Fibroblast of upper back skin (primary cell): ENCODE data around the gene NALCN.

Experiments used
- DNase-seq: peaks from one replicate; pipeline ENCODE4 v3.0.0-alpha.2; 2013

NALCN gene

DNA sequence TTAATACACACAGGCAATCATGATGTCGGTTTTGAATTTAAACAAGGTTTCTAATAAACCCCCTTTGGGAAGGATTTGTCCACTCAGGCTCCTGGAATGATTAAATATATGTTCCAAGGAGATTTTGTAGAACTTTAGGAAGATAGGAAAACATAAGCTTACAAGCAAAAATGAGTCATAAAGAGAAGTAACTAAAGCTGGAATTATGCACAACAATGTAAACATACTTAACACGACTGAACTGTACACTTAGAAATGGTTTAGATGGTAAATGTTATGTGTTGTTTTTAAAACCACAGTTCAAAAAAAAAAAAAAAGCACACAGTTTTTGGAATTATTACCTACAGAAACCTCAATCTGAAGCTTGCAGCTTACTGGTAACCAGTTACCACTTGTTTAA lies 304.4 kb downstream of the NALCN start:
- no peak for DNase-seq

DNA sequence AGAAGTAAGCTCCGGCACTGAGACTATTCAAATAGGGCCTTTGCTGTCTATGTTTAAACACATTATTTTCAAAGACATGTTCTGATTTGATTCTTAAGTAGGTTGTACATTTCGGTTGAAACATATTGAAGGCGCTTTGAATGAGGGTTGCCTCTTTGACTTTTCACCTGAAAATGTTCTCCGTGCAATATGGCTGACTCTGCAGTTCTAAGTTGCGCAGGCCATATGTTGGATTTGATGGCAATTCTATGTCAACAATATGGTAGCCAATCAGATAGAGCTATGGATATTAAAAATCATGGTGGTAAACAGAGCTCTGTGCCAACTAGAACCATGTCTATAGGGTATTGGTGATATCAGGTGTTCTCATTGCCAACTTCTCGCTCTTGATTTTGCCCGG lies 307.3 kb downstream of the NALCN start:
- no peak for DNase-seq

DNA sequence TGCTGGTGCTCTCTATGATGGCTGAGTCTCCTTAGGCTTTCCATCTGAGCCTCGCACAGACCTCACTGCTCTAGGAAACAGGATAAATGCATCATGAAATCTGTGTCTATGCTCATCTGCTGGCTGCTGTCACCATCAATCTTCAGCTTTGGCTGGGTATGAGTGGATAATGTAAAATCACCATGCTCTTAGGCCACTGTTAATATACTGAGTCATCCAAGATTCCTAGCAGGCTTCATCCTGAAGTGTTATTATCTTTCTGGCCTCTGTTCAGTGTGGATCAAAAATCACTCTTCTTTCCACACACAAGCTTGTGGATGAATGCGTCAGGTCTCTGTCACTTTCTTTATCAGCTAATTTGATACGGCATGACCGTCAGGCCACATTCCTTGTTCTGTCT lies 317.4 kb downstream of the NALCN start:
- DNase-seq: peak; percentile 32

DNA sequence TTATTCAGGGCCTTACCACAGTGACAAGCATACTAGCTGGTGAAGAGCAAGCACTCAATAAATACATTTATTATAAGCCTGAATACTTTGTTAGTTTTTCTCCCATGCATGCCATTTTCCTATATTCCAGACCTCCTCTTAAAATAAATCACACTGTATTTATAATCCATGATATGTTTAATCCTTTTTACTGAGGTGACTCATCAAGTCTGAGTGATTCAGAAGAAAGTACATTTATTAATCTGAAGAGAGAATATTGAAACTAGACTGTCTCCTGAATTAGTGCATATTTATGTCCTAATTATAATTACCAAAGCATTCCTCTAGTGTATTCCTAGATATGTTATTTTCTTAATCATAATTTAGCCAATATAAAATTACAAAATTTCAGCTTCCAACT lies 323.3 kb downstream of the NALCN start:
- DNase-seq: peak; percentile 20

DNA sequence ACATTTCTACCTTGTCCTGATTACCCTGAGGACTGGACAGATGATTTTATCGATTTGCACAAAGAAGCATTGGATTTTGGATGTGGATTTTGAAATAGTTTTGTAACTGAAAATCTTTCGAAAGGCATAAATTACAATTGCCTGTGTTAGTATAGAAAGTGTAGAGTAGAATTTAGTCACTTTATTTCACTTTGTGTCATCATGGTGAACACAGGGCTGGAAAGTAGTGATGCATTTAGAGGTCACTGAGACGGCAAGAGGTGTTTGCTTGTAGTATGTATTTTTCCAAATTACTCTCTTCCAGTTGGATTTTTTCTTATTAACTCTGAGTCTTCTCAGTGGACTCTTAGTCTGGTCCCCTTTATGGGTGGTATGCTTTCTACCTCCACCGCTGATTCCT lies 326.0 kb downstream of the NALCN start:
- no peak for DNase-seq

DNA sequence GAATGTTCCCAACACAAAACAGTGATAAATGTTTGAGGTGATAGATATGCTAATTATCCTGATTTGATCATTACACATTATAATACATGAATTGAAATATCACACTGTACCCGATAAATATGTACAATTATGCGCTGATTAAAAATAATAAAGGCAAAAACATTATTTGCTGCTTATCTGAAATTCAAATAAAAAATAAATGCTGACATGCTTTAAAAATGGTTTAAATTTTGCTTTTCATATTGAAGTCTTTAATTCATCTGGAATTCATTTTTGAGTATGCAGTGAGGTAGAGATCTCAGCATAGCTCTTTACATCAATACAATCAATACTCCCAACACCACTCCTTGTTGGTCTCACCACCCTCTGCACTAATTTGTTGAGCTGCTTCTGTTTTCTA lies 330.8 kb downstream of the NALCN start:
- DNase-seq: no peak

DNA sequence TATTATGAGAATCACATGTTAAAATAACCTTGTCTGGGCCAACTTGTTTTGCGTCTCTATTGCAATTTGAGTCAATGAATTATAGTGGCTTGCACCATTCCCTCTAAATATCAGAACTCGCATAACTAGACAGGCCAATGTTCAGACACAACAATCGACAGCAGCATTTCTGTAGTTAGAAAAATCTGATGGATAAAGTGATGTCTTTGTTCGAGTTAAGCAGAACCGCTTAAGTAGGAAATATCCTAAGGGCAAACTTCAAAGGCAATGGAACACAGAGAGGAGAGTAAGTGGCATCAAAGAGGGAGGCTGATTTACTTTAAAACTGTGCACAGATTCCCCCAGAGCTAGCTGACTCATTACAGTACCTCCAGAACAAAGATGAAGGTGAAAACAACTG lies 333.9 kb downstream of the NALCN start:
- DNase-seq: no peak

DNA sequence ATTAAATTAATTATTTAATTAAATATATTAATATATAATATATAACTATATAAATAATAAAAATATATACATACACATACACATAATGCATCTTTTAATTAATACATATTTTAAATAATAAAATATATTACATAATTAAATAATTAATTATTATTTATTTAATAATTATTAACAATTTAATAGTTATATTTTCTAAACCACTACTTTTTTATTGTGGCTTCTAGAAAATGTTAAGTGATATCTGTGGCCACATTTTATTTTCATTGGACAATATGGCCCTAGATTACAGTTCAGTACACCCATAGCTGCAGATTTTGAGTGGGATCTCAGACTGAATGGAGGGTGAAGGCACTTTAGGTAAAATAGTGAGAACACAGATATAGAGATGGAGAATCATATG lies 335.7 kb downstream of the NALCN start:
- no peak for DNase-seq

DNA sequence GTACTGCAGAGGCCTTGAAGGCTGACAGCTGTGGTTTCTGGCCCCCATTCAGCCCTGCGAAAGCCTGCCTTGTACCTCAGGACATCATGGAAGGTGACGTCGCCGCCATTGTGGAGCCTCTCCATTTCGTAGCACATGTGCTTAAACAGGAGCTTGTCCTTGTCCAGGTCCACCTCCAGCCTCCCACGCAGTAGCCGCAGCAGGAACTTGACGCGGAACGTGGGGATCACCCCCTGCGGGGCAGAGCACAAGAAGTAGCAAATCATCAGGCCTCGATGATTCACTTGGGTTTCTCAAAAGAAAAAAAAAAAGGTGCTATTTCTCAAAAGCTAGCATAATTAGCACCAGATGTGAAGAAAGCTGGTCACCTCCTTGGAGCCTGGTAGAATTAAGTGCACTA lies 351.0 kb downstream of the NALCN start:
- peak; percentile 90 for DNase-seq

DNA sequence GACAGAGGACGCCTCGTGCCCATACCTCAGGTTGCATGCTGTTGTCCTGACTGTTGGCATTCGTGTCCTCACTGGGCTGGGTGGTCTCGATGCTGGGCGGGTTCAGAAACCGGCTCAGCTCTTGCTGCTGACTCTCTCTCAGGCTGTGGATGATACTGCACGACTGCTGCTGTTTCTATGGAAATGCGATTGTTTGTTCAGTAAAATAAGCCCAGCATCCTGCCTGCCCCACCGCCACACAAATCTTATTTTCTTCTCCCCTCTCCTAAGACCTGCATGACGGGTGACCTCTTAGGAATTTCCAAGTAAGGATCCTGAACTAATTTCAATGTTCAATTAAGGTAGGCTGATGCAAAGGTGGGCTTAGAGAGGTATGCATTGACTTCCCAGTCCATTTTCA lies 356.5 kb downstream of the NALCN start:
- DNase-seq: no peak

DNA sequence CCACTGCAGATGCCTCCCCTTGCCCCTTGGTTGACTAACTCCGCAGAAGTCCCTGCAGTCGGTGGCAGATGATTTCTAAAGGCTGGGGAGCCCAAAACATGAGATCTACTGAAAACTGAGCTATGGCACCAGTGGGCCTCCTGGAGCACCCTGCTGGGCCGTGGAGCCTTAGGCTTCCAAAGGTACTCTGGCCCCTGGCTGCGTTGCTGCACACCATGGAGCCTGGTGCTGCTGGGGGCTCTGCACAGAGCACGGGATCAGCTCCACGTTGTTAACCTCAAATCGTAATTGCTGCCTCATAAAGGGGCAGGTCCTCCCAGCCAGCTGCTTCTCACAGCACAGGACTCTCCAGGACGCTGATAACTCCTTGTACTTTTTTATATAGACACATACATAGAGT lies 357.5 kb downstream of the NALCN start:
- no peak for DNase-seq

DNA sequence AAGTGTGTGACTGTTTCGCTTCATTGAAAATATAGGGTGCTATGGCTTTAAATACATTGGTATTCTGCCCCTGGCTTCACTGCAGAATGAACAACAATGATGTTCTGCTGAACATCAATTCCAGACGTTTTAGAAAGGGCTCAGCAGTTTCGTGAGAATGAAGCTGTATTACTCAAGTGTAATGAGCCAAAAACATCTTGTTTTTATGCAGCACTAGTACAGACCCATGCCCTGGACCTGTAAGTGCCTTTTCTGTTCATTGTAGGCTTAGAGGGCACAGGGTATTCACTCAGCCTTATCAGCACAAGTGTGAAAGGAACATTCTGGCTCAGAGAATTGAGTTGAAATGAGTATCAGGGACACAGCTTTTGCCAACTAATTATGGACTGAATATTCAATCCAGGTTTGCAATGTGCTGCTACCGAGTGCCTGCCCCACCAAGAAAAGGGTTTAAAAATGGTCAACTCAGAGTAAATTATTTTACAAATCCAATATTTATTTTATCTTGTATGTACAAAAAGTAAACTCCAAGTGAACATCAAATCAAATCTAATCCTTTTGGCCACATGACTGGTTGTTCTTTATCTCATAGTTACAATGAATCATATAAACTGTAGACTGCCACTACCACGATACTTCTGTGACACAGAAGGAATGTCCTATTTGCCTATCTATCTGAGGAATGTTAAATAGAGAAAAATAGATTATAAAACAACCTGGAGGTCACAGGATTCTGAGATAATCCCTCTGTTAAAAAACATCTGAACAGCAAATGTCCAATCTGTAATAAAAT lies 362.8 kb downstream of the NALCN start:
- DNase-seq: no peak

DNA sequence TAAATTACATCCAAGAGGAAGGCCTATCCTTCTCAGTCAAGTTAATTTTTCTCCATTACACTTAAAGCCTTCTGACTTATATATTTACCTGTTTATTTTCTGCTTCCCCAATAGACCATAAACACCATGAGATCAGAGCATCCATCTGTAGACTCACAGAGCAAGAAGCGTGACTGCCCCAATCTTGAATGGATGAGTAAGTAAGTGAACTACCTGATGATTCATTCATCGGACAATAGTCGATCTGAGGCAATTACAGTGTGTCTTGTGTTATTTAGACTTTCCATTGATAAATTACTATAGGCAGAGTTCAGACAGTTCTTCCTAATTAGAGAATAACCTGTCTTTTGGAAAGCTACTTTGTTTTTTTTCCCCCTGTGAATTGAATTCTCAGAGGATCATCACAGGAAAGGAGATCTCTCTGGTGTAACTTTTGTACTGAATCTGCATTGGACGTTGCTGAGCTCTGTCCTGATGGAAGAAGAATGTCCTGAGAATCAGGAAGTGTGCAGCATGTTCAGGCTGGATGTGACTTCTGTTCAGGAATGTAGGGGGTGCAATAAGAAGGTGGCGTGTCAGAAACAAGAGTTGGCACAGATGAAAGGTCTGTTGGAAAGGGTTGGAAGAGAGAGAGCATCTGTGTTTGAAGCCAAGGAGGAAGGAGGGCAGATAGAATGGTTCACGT lies 367.0 kb downstream of the NALCN start:
- no peak for DNase-seq

DNA sequence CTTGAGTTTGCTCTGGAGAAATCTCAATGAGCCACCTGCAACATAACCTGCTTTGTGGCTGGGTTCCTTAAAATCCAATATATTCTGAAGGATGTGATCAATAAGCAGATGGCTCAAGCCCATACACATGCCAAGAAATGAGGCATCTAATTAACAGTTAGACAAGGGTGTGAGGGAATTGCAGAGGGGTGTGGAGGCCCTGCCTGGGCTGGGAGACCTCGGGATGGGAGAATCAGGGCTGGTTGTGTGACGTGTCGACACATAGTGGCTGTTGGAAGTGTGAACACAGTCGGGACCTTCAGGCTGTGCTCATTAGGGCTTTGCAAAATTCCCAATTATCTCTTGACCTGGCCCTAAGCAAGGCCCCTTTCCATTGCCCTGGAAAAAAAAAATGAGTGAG lies 379.8 kb downstream of the NALCN start:
- DNase-seq: no peak

DNA sequence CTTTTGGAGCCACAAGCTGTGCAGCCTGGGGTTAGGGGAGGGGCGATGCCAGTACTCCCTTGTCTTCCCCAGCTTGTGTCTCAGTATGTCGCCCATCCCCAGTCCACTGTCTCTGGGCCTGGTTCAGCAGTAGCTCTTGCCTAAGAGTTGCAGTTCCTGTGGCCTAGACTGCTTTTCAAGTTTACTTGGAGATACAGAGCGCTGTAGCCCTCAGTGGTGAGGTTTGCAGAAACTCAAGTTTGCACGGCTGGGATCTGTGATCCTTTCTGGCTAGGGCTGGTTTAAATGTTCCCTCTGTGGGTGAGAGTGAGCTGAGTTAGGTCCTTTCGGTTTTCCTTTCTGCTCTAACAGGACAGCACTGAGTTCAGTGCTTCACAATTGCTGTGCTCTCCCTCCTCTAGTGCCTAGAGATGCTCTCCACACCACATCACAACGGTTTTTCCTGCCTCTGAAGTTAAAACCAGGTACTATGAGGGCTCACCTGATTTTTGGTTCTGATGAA lies 381.1 kb downstream of the NALCN start:
- DNase-seq: no peak

DNA sequence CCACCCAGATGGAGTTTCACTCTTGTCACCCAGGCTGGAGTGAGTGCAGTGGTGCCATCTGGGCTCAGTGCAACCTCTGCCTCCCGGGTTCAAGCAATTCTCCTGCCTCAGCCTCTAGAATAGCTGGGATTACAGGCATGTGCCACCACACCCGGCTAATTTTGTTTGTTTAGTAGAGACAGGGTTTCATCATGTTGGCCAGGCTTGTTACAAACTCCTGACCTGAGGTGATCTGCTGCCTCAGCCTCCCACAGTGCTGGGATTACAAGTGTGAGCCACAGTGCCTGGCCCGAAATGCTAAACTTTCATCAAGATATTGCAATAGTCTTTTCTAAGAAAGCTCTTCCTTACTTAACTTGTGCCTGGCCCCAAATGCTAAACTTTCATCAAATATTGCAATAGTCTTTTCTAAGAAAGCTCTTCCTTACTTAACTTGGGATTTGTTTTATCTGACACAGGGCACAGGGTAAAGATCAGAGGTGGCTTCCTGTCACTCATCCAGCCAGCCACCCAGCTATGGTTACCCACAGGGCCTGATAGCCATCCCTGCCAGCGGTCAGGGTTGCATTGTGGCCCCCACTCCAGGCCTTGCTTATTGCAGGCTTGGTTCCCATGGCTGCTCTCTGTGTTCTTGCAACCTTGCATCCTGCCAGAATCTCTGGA lies 389.4 kb downstream of the NALCN start:
- DNase-seq: no peak

DNA sequence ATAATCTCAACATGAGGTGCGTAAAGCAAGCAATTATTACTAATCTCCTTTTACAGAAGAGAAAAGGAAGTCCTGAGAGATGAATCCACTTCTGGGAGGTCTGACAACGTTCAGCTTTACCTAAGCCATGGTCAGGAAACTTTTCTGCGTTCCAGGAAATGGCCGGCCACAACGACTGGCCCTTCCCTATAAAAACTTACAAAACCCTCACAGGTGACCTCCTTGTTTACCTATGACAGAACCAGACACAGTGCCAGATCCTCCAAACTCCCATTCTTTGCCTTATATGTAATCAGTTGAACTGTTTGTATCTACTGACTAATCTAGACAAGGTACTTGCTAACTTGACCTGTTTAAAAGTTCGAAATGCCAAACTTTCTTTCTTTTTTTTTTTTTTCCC lies 390.0 kb downstream of the NALCN start:
- no peak for DNase-seq

DNA sequence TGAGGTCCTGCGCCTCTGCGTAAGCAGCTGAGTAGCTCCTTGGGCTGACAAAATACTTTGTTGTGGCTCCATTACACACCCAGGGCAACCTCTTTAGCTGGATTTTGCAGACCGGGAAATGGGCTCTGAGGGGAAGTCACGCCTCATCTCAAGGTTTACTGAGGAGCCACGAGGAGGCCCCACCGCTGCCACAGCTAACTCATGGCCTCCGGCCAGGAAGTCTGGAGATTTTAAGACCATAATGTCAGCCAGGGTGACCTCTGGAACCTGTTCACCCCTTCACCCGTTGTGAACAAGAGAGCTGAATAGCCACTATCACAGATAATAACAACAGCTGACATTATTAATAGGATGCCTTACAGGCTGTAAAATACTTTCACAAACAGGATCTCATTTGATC lies 390.4 kb downstream of the NALCN start:
- no peak for DNase-seq

DNA sequence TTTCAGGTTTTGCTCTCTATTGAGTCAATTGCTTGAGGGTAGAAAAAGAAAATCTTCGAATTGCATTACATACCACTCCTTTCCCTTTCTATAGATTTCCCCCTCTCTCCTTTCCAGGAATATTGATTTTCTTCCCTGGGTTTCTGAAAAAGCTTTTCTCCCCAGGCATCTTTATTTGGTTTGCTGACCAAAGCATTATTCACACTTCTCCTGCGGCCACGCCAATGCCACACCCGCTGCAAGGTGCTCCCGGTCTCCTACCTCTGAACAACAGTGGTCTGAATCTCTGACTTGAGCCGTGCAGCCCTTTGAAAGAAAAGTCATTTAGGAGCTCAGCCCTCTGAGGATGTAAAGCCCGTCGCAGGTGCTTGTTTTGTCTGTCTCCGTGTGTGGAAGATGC lies 390.8 kb downstream of the NALCN start:
- DNase-seq: no peak

DNA sequence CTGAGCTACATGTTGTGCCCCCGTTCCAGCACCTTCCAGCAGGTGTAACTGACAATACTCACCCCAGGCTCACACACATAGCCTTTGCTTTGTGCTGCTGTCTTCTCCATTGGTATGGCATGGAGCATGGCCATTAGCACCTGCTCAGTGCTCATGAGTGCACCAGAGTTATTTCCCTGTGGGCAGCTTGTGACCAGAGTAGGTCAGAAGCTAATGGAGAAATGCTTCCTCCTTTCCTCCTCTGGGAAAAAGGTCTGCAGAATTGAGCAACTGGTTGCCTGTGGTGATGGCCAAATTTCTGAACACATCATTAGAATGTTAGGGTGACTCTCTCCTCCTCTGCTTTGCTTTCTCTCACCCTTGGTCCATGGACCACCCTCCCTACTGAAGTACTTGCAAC lies 397.2 kb downstream of the NALCN start:
- DNase-seq: no peak

DNA sequence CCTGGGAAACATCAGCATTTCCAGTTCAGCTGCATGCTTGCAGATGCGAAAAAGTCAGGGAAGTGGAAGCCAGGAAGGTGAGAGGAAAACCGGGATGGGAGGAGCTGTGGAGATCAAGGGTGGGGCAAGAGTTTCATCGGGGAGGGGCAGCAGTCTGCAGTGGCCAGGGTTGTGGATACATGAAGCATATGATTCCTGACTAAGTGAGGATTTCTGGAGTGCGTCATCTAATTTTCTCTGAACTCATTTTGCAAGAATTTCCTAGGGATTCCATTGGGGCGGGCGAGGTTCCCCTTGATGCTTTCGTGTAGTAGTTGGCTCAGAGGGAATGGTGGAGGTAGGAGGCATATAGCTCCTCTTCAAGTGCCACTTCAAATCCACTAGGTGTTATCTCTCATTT lies 397.6 kb downstream of the NALCN start:
- peak; percentile 75 for DNase-seq

DNA sequence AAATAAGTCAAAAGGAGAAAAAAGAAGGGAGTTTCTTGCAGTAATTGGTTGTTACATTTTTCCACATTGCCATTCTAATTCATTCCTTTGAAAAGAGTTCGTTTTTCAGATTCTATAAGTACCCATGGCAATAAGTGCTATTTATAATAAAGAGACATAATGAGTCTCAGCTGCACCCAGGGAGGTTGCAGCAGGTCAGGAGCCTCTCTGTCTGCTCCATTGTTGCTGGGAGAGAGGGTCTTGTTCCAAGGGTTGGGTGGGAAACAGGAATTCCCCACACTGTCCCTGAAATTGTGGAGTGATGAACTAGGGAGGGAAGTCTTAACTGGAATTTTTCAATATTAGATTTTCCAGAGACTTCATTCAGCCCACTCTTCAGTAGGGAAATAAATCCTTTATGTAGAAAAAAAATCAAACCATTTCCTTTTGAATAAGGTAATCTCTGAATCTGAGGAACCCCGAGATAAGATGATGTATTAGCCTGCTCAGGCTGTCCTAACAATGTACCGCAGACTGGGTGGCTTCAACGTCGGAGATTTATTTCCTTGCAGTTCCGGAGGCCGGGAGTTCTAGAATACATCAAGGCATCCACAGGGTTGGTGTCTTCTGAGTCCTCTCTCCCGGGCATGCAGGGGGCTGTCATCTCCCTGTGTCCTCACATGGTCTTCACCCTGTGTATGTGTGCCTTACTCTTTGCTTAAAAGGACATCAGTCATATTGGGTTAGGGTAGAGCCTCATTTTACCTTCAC lies 399.0 kb downstream of the NALCN start:
- DNase-seq: no peak

DNA sequence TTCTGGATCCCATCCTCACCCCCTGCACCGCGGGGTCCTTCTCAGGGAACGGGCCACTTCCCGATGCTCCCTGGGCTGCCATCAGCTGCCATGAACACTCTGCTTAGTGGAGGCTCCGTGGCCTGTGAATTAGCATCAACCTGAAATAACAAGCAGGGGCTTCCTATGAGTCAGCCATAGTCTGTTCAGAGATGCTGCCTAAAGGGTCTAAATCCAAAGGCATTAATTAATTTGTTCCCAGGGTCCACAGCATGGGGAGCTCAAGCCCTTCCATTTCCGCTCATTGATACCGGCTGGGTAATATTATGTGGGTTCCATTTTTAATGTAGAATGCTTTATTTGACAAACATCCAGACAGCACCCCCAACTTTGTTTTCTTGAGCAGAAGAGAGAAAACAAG lies 399.8 kb downstream of the NALCN start:
- DNase-seq: no peak
